COR-L47 (cell line): Measurements from ENCODE around the gene PPP2R1B.
"Not testable (repeated sequence)": the region's sequence is repeated elsewhere in the genome, so short reads cannot be mapped to it uniquely, and the experiment has no call there.

Experiments used
- DNase-seq: peaks from one replicate; lab custom pipeline; 2025; lab: John Stamatoyannopoulos, UW

The PPP2R1B gene

GRCh38 chr11:111765984-111766833 is at the start of gene PPP2R1B:
TSS of gene PPP2R1B (minus strand) at chr11:111766389. CDS start at chr11:111766361, 28 bp downstream.
- DNase-seq, result peak; percentile 26

GRCh38 chr11:111815489-111815888 is 49.3 kb upstream of the PPP2R1B start:
- DNase-seq, result no peak

GRCh38 chr11:111814557-111815320 is 48.5 kb upstream of the PPP2R1B start:
- DNase-seq, result no peak

- DNase-seq, result no peak
Observed at GRCh38 chr11:111814106-111814505, 47.9 kb upstream of the PPP2R1B start.

- DNase-seq, result no peak
Observed at GRCh38 chr11:111812211-111812610, 46.0 kb upstream of the PPP2R1B start.

GRCh38 chr11:111811445-111811844 is 45.3 kb upstream of the PPP2R1B start:
- no peak for DNase-seq

- DNase-seq, result no peak
Observed at GRCh38 chr11:111808834-111809233, 42.6 kb upstream of the PPP2R1B start.

- DNase-seq, result no peak
Observed at GRCh38 chr11:111808063-111808588, 41.9 kb upstream of the PPP2R1B start.

- DNase-seq, result no peak
Observed at GRCh38 chr11:111807076-111807475, 40.9 kb upstream of the PPP2R1B start.

GRCh38 chr11:111801135-111801534 is 34.9 kb upstream of the PPP2R1B start:
- DNase-seq, result no peak

GRCh38 chr11:111798279-111798678 is 32.1 kb upstream of the PPP2R1B start:
- no peak for DNase-seq

GRCh38 chr11:111797145-111797581 is 31.0 kb upstream of the PPP2R1B start:
- no peak for DNase-seq

- DNase-seq, result no peak
Observed at GRCh38 chr11:111796696-111797095, 30.5 kb upstream of the PPP2R1B start.

- DNase-seq, result no peak
Observed at GRCh38 chr11:111795334-111795985, 29.3 kb upstream of the PPP2R1B start.

GRCh38 chr11:111793863-111794262 is 27.7 kb upstream of the PPP2R1B start:
- DNase-seq, result no peak

GRCh38 chr11:111792955-111793500 is 26.8 kb upstream of the PPP2R1B start:
- no peak for DNase-seq

GRCh38 chr11:111792314-111792713 is 26.1 kb upstream of the PPP2R1B start:
- DNase-seq, result no peak

- no peak for DNase-seq
Observed at GRCh38 chr11:111788464-111788863, 22.3 kb upstream of the PPP2R1B start.

- no peak for DNase-seq
Observed at GRCh38 chr11:111788051-111788450, 21.9 kb upstream of the PPP2R1B start.

GRCh38 chr11:111785886-111786412 is 19.8 kb upstream of the PPP2R1B start:
- DNase-seq, result no peak

GRCh38 chr11:111785076-111785475 is 18.9 kb upstream of the PPP2R1B start:
- DNase-seq, result no peak

GRCh38 chr11:111784311-111784710 is 18.1 kb upstream of the PPP2R1B start:
- not testable (repeated sequence) for DNase-seq
